Activated T-cell treated with anti-CD3 and anti-CD28 coated beads, Interleukin-2, amount 50 U/mL, for 24 hours (primary cell): Measurements from ENCODE around the gene LRFN4.

Experiments
- DNase-seq: peaks from one replicate; pipeline ENCODE4 v3.0.0-alpha.2; 2020
- H3K27ac Mint-ChIP-seq: 2 replicates; pipeline ENCODE4 v1.8.0; 2020; ENCODE audit warnings: mild to moderate bottlenecking, mixed read lengths
- H3K27me3 Mint-ChIP-seq: 2 replicates; pipeline ENCODE4 v1.8.0; 2020; ENCODE audit warnings: mixed read lengths
- H3K36me3 Mint-ChIP-seq: 2 replicates; pipeline ENCODE4 v1.8.0; 2020; ENCODE audit warnings: low read depth, mixed read lengths
- H3K4me1 Mint-ChIP-seq: 2 replicates; pipeline ENCODE4 v1.8.0; 2020; ENCODE audit warnings: low read depth, mixed read lengths
- H3K4me3 Mint-ChIP-seq: 2 replicates; pipeline ENCODE4 v1.8.0; 2020; ENCODE audit warnings: mild to moderate bottlenecking, moderate library complexity, mixed read lengths
- H3K9me3 Mint-ChIP-seq: 2 replicates; pipeline ENCODE4 v1.8.0; 2020; ENCODE audit warnings: mixed read lengths

The LRFN4 gene

GRCh38 chr11:66868726-66869566, 12.1 kb downstream of the LRFN4 start:
- peak; percentile 83 for DNase-seq
- Mint-ChIP-seq H3K4me1 (peaks cover 16% of the 10 kb centered on the region), H3K36me3 (peaks cover 5% of the 10 kb centered on the region), H3K9me3 (no peaks in the 10 kb centered on the region), H3K27me3 (no peaks in the 10 kb centered on the region), H3K27ac (no peak overlapping the region), H3K4me3 (no peak overlapping the region)

- Mint-ChIP-seq H3K4me1 (peaks cover 16% of the 10 kb centered on the region), H3K9me3 (no peaks in the 10 kb centered on the region), H3K27ac (no peak overlapping the region), H3K36me3 (peaks cover 5% of the 10 kb centered on the region), H3K4me3 (no peak overlapping the region), H3K27me3 (no peaks in the 10 kb centered on the region)
- no peak for DNase-seq
Observed at GRCh38 chr11:66869567-66869870, 12.7 kb downstream of the LRFN4 start.

GRCh38 chr11:66870131-66870530, 13.3 kb downstream of the LRFN4 start:
- peaks cover 16% of the 10 kb centered on the region for H3K4me1 Mint-ChIP-seq
- no peaks in the 10 kb centered on the region for H3K9me3 Mint-ChIP-seq
- peaks cover 5% of the 10 kb centered on the region for H3K36me3 Mint-ChIP-seq
- H3K27me3 Mint-ChIP-seq: no peaks in the 10 kb centered on the region
- no peak for DNase-seq
- H3K27ac Mint-ChIP-seq: no peak overlapping the region
- H3K4me3 Mint-ChIP-seq: no peak overlapping the region

GRCh38 chr11:66870616-66871520, 14.0 kb downstream of the LRFN4 start:
- H3K27ac Mint-ChIP-seq: no peak overlapping the region

GRCh38 chr11:66871521-66871901, 14.6 kb downstream of the LRFN4 start:
- no peak overlapping the region for H3K27ac Mint-ChIP-seq
- no peak overlapping the region for H3K4me3 Mint-ChIP-seq
- no peak for DNase-seq
- H3K9me3 Mint-ChIP-seq: no peaks in the 10 kb centered on the region
- no peaks in the 10 kb centered on the region for H3K27me3 Mint-ChIP-seq
- peaks cover 5% of the 10 kb centered on the region for H3K36me3 Mint-ChIP-seq
- peaks cover 16% of the 10 kb centered on the region for H3K4me1 Mint-ChIP-seq

More at GRCh38 chr11:66870616-66871520, 14.0 kb downstream of the LRFN4 start:
- Mint-ChIP-seq H3K9me3 (no peaks in the 10 kb centered on the region), H3K4me1 (peaks cover 16% of the 10 kb centered on the region), H3K27me3 (no peaks in the 10 kb centered on the region), H3K36me3 (peaks cover 5% of the 10 kb centered on the region), H3K4me3 (no peak overlapping the region)
- DNase-seq: no peak

GRCh38 chr11:66874232-66874631, 17.4 kb downstream of the LRFN4 start:
- Mint-ChIP-seq H3K4me3 (no peak overlapping the region), H3K4me1 (peaks cover 4% of the 10 kb centered on the region), H3K27me3 (no peaks in the 10 kb centered on the region), H3K36me3 (peaks cover 5% of the 10 kb centered on the region), H3K27ac (no peak overlapping the region), H3K9me3 (no peaks in the 10 kb centered on the region)
- no peak for DNase-seq

- no peaks in the 10 kb centered on the region for H3K9me3 Mint-ChIP-seq
- DNase-seq: no peak
- H3K4me1 Mint-ChIP-seq: peaks cover 3% of the 10 kb centered on the region
- H3K27ac Mint-ChIP-seq: no peak overlapping the region
- no peak overlapping the region for H3K4me3 Mint-ChIP-seq
- peaks cover 5% of the 10 kb centered on the region for H3K36me3 Mint-ChIP-seq
- H3K27me3 Mint-ChIP-seq: no peaks in the 10 kb centered on the region
Observed at GRCh38 chr11:66875378-66875777, 18.5 kb downstream of the LRFN4 start.

GRCh38 chr11:66877588-66878385, 20.9 kb downstream of the LRFN4 start:
- H3K9me3 Mint-ChIP-seq: no peaks in the 10 kb centered on the region

GRCh38 chr11:66878474-66878873, 21.6 kb downstream of the LRFN4 start:
- Mint-ChIP-seq H3K27ac (no peak overlapping the region), H3K4me3 (no peak overlapping the region), H3K36me3 (no peaks in the 10 kb centered on the region), H3K9me3 (no peaks in the 10 kb centered on the region), H3K27me3 (no peaks in the 10 kb centered on the region), H3K4me1 (peaks cover 14% of the 10 kb centered on the region)
- DNase-seq: no peak

More at GRCh38 chr11:66877588-66878385, 20.9 kb downstream of the LRFN4 start:
- H3K27me3 Mint-ChIP-seq: no peaks in the 10 kb centered on the region
- H3K36me3 Mint-ChIP-seq: no peaks in the 10 kb centered on the region
- no peak for DNase-seq
- no peak overlapping the region for H3K4me3 Mint-ChIP-seq
- peaks cover 14% of the 10 kb centered on the region for H3K4me1 Mint-ChIP-seq
- H3K27ac Mint-ChIP-seq: no peak overlapping the region

GRCh38 chr11:66879000-66879399, 22.1 kb downstream of the LRFN4 start:
- no peak for DNase-seq
- Mint-ChIP-seq H3K4me1 (peaks cover 14% of the 10 kb centered on the region), H3K27ac (no peak overlapping the region), H3K4me3 (no peak overlapping the region), H3K9me3 (no peaks in the 10 kb centered on the region), H3K36me3 (no peaks in the 10 kb centered on the region), H3K27me3 (no peaks in the 10 kb centered on the region)

- Mint-ChIP-seq H3K4me1 (peaks cover 14% of the 10 kb centered on the region), H3K4me3 (no peak overlapping the region), H3K36me3 (no peaks in the 10 kb centered on the region), H3K27me3 (no peaks in the 10 kb centered on the region), H3K27ac (no peak overlapping the region), H3K9me3 (no peaks in the 10 kb centered on the region)
- no peak for DNase-seq
Observed at GRCh38 chr11:66879583-66879982, 22.7 kb downstream of the LRFN4 start.

- H3K36me3 Mint-ChIP-seq: no peaks in the 10 kb centered on the region
- no peaks in the 10 kb centered on the region for H3K27me3 Mint-ChIP-seq
- H3K4me1 Mint-ChIP-seq: peaks cover 14% of the 10 kb centered on the region
- no peak overlapping the region for H3K27ac Mint-ChIP-seq
- H3K4me3 Mint-ChIP-seq: no peak overlapping the region
- DNase-seq: no peak
- H3K9me3 Mint-ChIP-seq: no peaks in the 10 kb centered on the region
Observed at GRCh38 chr11:66879999-66880398, 23.1 kb downstream of the LRFN4 start.

- no peaks in the 10 kb centered on the region for H3K9me3 Mint-ChIP-seq
- no peak for DNase-seq
- H3K4me1 Mint-ChIP-seq: peaks cover 14% of the 10 kb centered on the region
- H3K36me3 Mint-ChIP-seq: no peaks in the 10 kb centered on the region
- no peak overlapping the region for H3K4me3 Mint-ChIP-seq
- no peak overlapping the region for H3K27ac Mint-ChIP-seq
- no peaks in the 10 kb centered on the region for H3K27me3 Mint-ChIP-seq
Observed at GRCh38 chr11:66880496-66881450, 23.9 kb downstream of the LRFN4 start.
